HG02970 (cell line): ENCODE data around the gene JMJD1C.

ENCODE experiments used
- ATAC-seq: cut with Tn5 transposase; IDR thresholded peaks from one replicate; pipeline ENCODE4 v1.9.1; 2021; ENCODE audit warnings: mild to moderate bottlenecking, moderate library complexity, moderate number of reproducible peaks; ENCODE audit not compliant: unreplicated experiment, low FRiP score

Gene JMJD1C

GRCh38 chr10:63150745-63151144 is 315.0 kb downstream of the JMJD1C start:
- ATAC-seq, result no peak

GRCh38 chr10:63146503-63146902 is 319.3 kb downstream of the JMJD1C start:
- ATAC-seq, result no peak

- no peak for ATAC-seq
Measured at GRCh38 chr10:63145782-63146181, 320.0 kb downstream of the JMJD1C start.

GRCh38 chr10:63143987-63144386 is 321.8 kb downstream of the JMJD1C start:
- ATAC-seq, result no peak

- no peak for ATAC-seq
Measured at GRCh38 chr10:63142136-63142535, 323.6 kb downstream of the JMJD1C start.

- no peak for ATAC-seq
Measured at GRCh38 chr10:63140077-63140476, 325.7 kb downstream of the JMJD1C start.

- ATAC-seq, result no peak
Measured at GRCh38 chr10:63137306-63137705, 328.5 kb downstream of the JMJD1C start.

- no peak for ATAC-seq
Measured at GRCh38 chr10:63133821-63134557, 331.8 kb downstream of the JMJD1C start.

GRCh38 chr10:63133056-63133820 is 332.5 kb downstream of the JMJD1C start, which contains the start of gene NRBF2:
TSS of gene NRBF2 (plus strand) at chr10:63133328. CDS start at chr10:63133471, 143 bp downstream.
- ATAC-seq, result peak; percentile 96

GRCh38 chr10:63132651-63133055 is 333.1 kb downstream of the JMJD1C start:
- peak; percentile 3 for ATAC-seq

GRCh38 chr10:63129888-63130287 is 335.9 kb downstream of the JMJD1C start:
- ATAC-seq, result no peak

GRCh38 chr10:63128443-63128842 is 337.3 kb downstream of the JMJD1C start:
- ATAC-seq, result no peak

GRCh38 chr10:63125459-63125858 is 340.3 kb downstream of the JMJD1C start:
- ATAC-seq, result no peak

- ATAC-seq, result no peak
Measured at GRCh38 chr10:63123727-63124362, 341.9 kb downstream of the JMJD1C start.

GRCh38 chr10:63120554-63120953 is 345.2 kb downstream of the JMJD1C start:
- ATAC-seq, result no peak

GRCh38 chr10:63119041-63119440 is 346.7 kb downstream of the JMJD1C start:
- ATAC-seq, result no peak
